ENCODE data around the gene HDGFL3.

Gene HDGFL3

GRCh38 chr15:83119968-83120581 lies 87.5 kb downstream of the HDGFL3 start:
- no peak for DNase-seq

- DNase-seq: no peak
Measured at GRCh38 chr15:83118968-83119367, 88.7 kb downstream of the HDGFL3 start.

- DNase-seq: no peak
Measured at GRCh38 chr15:83118291-83118827, 89.3 kb downstream of the HDGFL3 start.

GRCh38 chr15:83115831-83116565 lies 91.6 kb downstream of the HDGFL3 start:
- DNase-seq: no peak

GRCh38 chr15:83115410-83115809 lies 92.2 kb downstream of the HDGFL3 start:
- no peak for DNase-seq

GRCh38 chr15:83114856-83115255 lies 92.8 kb downstream of the HDGFL3 start:
- no peak for DNase-seq

- DNase-seq: no peak
Measured at GRCh38 chr15:83113881-83114674, 93.5 kb downstream of the HDGFL3 start.

- no peak for DNase-seq
Measured at GRCh38 chr15:83112956-83113299, 94.7 kb downstream of the HDGFL3 start.

- DNase-seq: no peak
Measured at GRCh38 chr15:83112233-83112955, 95.2 kb downstream of the HDGFL3 start.

GRCh38 chr15:83111149-83111548 lies 96.5 kb downstream of the HDGFL3 start:
- DNase-seq: no peak

- DNase-seq: no peak
Measured at GRCh38 chr15:83110381-83110780, 97.2 kb downstream of the HDGFL3 start.

- no peak for DNase-seq
Measured at GRCh38 chr15:83109532-83109931, 98.1 kb downstream of the HDGFL3 start.

- no peak for DNase-seq
Measured at GRCh38 chr15:83108266-83109219, 99.1 kb downstream of the HDGFL3 start.

- DNase-seq: no peak
Measured at GRCh38 chr15:83107841-83108181, 99.8 kb downstream of the HDGFL3 start.

GRCh38 chr15:83106994-83107840 lies 100.4 kb downstream of the HDGFL3 start, which contains the start of gene TM6SF1:
TSS of gene TM6SF1 (plus strand) at chr15:83107645. CDS start at chr15:83107681, 36 bp downstream.
- DNase-seq: no peak

- no peak for DNase-seq
Measured at GRCh38 chr15:83105440-83105839, 102.2 kb downstream of the HDGFL3 start.

- DNase-seq: no peak
Measured at GRCh38 chr15:83104141-83104540, 103.5 kb downstream of the HDGFL3 start.

- no peak for DNase-seq
Measured at GRCh38 chr15:83102346-83102745, 105.3 kb downstream of the HDGFL3 start.

- DNase-seq: no peak
Measured at GRCh38 chr15:83100097-83100646, 107.5 kb downstream of the HDGFL3 start.

GRCh38 chr15:83099290-83099689 lies 108.3 kb downstream of the HDGFL3 start:
- no peak for DNase-seq

GRCh38 chr15:83098079-83098478 lies 109.5 kb downstream of the HDGFL3 start:
- no peak for DNase-seq

Measured in activated CD4-positive, CD25-positive, alpha-beta regulatory T cell treated with anti-CD3 and anti-CD28 coated beads, Interleukin-2, amount 50 U/mL, for 72 hours (primary cell).